Adrenal gland (tissue), 5 donors: ENCODE results near the gene UGT2A3.

Experiments
- CTCF ChIP-seq, 6 experiments: fragments of 450-650 bp in 4 of 6; fragments of 200-600 bp in 2 of 6; sonication (generic) in 1 of 6; IDR thresholded peaks; 1 replicate in 5 of 6; 2 replicates in 1 of 6; pipeline versions ENCODE4 v1.5.1 to v1.8.0; 2016 to 2021; ENCODE audit warnings: antibody characterized with exemption in 6 of 6, mild to moderate bottlenecking in 2 of 6, moderate library complexity in 1 of 6
- POLR2A ChIP-seq, 2 donors: fragments of 450-650 bp; IDR thresholded peaks; one replicate each; pipeline ENCODE4 v1.6.1; 2017; ENCODE audit warnings: antibody characterized with exemption in 2 of 2, mild to moderate bottlenecking in 2 of 2, moderate library complexity in 1 of 2
- donor health status: DM: no; HTN: no; CAD: no.

GRCh38 chr4:68907788-68908700, 43.6 kb downstream of the UGT2A3 start:
- no peak for TF ChIP-seq CTCF (IDR thresholded peaks at IDR 0.05)
- no peak for TF ChIP-seq POLR2A (IDR thresholded peaks at IDR 0.05)
